ENCODE measurements around the gene OR5K3. TPM values are rescaled to one million over a fixed set of nuclear protein-coding genes. Genes with fewer than 3 reads are reported as not detected.

OR5K3 gene
- total RNA-seq, 1 experiment from 2014 or later, result not detected

DNA sequence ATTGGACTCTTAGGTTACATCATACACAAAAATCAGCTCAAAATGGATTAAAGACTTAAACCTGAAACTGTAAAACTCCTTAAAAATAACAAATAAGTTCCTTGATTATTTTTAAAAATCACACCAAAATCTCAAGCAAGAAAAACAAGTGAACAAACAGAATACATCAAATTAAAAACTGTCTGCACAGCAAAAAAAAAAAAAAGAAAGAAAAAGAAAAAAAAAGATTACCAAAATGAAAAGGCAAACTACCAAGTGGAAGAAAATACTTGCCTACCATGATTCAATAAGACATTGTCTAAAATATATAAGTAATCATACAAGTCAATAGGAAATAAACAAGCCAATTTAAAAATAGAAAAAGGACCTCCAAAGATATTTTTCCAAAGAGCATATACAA, 19.3 kb upstream of the OR5K3 start:
- in situ Hi-C loops (cut with HindIII; ENCODE audit: low pct_unique_long_range_greater_than_20kb, low sequenced_read_pairs), result no loop called here
- intact Hi-C loops (cut with micrococcal nuclease; ENCODE audit: unreplicated experiment), result no loop called here
- DNase-seq (ENCODE audit: low read depth, low spot score), result no peak
- Histone ChIP-seq H3K27me3 (ENCODE audit: control insufficient read depth, insufficient read depth, low read length) (no peaks in the 10 kb centered on the region), H3K36me3 (ENCODE audit: control insufficient read depth, insufficient read depth, low read length) (no peaks in the 10 kb centered on the region), H3K4me1 (ENCODE audit: control insufficient read depth, insufficient read depth, low read length) (no peaks in the 10 kb centered on the region), H3K9me3 (ENCODE audit: control insufficient read depth, insufficient read depth, low read depth, low read length) (no peaks in the 10 kb centered on the region), H3K4me3 (ENCODE audit: low read depth in 2 of 2, low read length in 2 of 2) (no peak overlapping the region), H3K27ac (ENCODE audit: low read length) (no peak overlapping the region)
- ATAC-seq, result no peak
- TF ChIP-seq, protein P1, sequence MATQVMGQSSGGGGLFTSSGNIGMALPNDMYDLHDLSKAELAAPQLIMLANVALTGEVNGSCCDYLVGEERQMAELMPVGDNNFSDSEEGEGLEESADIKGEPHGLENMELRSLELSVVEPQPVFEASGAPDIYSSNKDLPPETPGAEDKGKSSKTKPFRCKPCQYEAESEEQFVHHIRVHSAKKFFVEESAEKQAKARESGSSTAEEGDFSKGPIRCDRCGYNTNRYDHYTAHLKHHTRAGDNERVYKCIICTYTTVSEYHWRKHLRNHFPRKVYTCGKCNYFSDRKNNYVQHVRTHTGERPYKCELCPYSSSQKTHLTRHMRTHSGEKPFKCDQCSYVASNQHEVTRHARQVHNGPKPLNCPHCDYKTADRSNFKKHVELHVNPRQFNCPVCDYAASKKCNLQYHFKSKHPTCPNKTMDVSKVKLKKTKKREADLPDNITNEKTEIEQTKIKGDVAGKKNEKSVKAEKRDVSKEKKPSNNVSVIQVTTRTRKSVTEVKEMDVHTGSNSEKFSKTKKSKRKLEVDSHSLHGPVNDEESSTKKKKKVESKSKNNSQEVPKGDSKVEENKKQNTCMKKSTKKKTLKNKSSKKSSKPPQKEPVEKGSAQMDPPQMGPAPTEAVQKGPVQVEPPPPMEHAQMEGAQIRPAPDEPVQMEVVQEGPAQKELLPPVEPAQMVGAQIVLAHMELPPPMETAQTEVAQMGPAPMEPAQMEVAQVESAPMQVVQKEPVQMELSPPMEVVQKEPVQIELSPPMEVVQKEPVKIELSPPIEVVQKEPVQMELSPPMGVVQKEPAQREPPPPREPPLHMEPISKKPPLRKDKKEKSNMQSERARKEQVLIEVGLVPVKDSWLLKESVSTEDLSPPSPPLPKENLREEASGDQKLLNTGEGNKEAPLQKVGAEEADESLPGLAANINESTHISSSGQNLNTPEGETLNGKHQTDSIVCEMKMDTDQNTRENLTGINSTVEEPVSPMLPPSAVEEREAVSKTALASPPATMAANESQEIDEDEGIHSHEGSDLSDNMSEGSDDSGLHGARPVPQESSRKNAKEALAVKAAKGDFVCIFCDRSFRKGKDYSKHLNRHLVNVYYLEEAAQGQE (IDR thresholded peaks at IDR 0.05; ENCODE audit: insufficient read depth in 1 of 2, low read depth in 2 of 2, low read length in 1 of 2), result no peak
- TF ChIP-seq POLR2AphosphoS5 (IDR thresholded peaks at IDR 0.05; ENCODE audit: low read depth, low read length), result no peak
- no peak for TF ChIP-seq TCF7L2 (IDR thresholded peaks at IDR 0.05; ENCODE audit: low read depth, low read length)
- TF ChIP-seq SIN3A (IDR thresholded peaks at IDR 0.05; ENCODE audit: borderline replicate concordance, insufficient read depth, low read depth, low read length), result no peak
- TF ChIP-seq, protein P2, sequence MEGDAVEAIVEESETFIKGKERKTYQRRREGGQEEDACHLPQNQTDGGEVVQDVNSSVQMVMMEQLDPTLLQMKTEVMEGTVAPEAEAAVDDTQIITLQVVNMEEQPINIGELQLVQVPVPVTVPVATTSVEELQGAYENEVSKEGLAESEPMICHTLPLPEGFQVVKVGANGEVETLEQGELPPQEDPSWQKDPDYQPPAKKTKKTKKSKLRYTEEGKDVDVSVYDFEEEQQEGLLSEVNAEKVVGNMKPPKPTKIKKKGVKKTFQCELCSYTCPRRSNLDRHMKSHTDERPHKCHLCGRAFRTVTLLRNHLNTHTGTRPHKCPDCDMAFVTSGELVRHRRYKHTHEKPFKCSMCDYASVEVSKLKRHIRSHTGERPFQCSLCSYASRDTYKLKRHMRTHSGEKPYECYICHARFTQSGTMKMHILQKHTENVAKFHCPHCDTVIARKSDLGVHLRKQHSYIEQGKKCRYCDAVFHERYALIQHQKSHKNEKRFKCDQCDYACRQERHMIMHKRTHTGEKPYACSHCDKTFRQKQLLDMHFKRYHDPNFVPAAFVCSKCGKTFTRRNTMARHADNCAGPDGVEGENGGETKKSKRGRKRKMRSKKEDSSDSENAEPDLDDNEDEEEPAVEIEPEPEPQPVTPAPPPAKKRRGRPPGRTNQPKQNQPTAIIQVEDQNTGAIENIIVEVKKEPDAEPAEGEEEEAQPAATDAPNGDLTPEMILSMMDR (IDR thresholded peaks at IDR 0.05), result no peak
- POLR2A ChIA-PET, result no interaction called here
- CTCF ChIA-PET, result no interaction called here
- no TSS peak for BruUV-seq (replicated peaks)

DNA sequence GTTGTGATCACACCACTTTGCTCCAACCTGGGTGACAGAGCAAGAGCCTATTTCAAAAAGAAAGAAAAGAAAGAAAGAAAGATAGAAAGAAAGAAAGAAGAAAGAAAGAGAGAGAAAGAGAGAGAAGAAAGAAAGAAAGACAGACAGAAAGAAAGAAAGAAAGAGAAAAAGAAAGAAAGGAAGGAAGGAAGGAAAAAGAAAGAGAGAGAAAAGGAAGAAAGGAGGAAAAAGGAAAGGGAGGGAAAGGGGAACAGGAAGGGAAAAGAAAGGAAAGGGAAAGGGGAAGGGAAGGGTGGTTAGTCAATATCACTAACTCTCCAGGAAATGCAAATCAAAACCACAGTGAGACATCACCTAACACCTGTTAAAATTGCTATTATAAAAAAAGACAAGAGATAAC, 18.6 kb upstream of the OR5K3 start:
- Histone ChIP-seq H3K4me1 (ENCODE audit: control insufficient read depth, insufficient read depth, low read length) (no peaks in the 10 kb centered on the region), H3K4me3 (ENCODE audit: low read depth in 2 of 2, low read length in 2 of 2) (no peak overlapping the region), H3K9me3 (ENCODE audit: control insufficient read depth, insufficient read depth, low read depth, low read length) (no peaks in the 10 kb centered on the region), H3K36me3 (ENCODE audit: control insufficient read depth, insufficient read depth, low read length) (no peaks in the 10 kb centered on the region), H3K27me3 (ENCODE audit: control insufficient read depth, insufficient read depth, low read length) (no peaks in the 10 kb centered on the region), H3K27ac (ENCODE audit: low read length) (no peak overlapping the region)
- POLR2A ChIA-PET, result no interaction called here
- intact Hi-C loops (cut with micrococcal nuclease; ENCODE audit: unreplicated experiment), result no loop called here
- no peak for TF ChIP-seq SIN3A (IDR thresholded peaks at IDR 0.05; ENCODE audit: borderline replicate concordance, insufficient read depth, low read depth, low read length)
- no peak for TF ChIP-seq POLR2AphosphoS5 (IDR thresholded peaks at IDR 0.05; ENCODE audit: low read depth, low read length)
- no TSS peak for BruUV-seq (replicated peaks)
- CTCF ChIA-PET, result no interaction called here
- in situ Hi-C loops (cut with HindIII; ENCODE audit: low pct_unique_long_range_greater_than_20kb, low sequenced_read_pairs), result no loop called here
- DNase-seq (ENCODE audit: low read depth, low spot score) (no peak), ATAC-seq (no peak)

DNA sequence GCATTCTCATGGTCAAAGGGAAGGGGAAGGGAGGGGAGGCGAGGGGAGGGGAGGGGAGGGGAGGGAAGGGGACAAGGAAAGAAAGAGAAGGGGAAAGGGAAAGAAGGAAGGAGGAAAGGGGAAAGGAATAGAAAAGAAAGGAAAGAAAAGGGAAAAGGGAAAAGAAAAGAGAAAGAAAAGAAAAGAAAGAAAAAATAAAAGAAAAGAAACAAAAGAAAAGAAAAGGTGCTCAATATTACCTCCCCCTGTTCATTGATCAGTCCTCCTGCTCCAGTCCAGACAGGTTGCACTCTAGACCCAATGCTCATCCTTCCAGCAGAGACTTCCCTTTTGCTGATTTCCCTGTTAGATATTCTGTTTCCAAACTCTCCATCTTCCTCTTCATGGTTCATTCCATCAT, 18.0 kb upstream of the OR5K3 start:
- Histone ChIP-seq H3K27ac (ENCODE audit: low read length) (no peak overlapping the region), H3K4me1 (ENCODE audit: control insufficient read depth, insufficient read depth, low read length) (no peaks in the 10 kb centered on the region), H3K27me3 (ENCODE audit: control insufficient read depth, insufficient read depth, low read length) (no peaks in the 10 kb centered on the region), H3K9me3 (ENCODE audit: control insufficient read depth, insufficient read depth, low read depth, low read length) (no peaks in the 10 kb centered on the region), H3K4me3 (ENCODE audit: low read depth in 2 of 2, low read length in 2 of 2) (no peak overlapping the region), H3K36me3 (ENCODE audit: control insufficient read depth, insufficient read depth, low read length) (no peaks in the 10 kb centered on the region)
- CTCF ChIA-PET, result no interaction called here
- no peak for ATAC-seq
- in situ Hi-C loops (cut with HindIII; ENCODE audit: low pct_unique_long_range_greater_than_20kb, low sequenced_read_pairs) (no loop called here), intact Hi-C loops (cut with micrococcal nuclease; ENCODE audit: unreplicated experiment) (no loop called here)
- TF ChIP-seq SIN3A (IDR thresholded peaks at IDR 0.05; ENCODE audit: borderline replicate concordance, insufficient read depth, low read depth, low read length), result no peak
- TF ChIP-seq TCF7L2 (IDR thresholded peaks at IDR 0.05; ENCODE audit: low read depth, low read length), result no peak
- TF ChIP-seq, protein P1 (IDR thresholded peaks at IDR 0.05; ENCODE audit: insufficient read depth in 1 of 2, low read depth in 2 of 2, low read length in 1 of 2), result no peak
- no peak for TF ChIP-seq POLR2AphosphoS5 (IDR thresholded peaks at IDR 0.05; ENCODE audit: low read depth, low read length)
- TF ChIP-seq, protein P2 (IDR thresholded peaks at IDR 0.05), result no peak
- no peak for DNase-seq (ENCODE audit: low read depth, low spot score)
- BruUV-seq (replicated peaks), result no TSS peak
- POLR2A ChIA-PET, result no interaction called here

Data from Panc1 (cell line).